Progenitor cell of endocrine pancreas (in vitro differentiated cells): ENCODE results near the gene CELA3B. TPM values are rescaled to one million over a fixed set of nuclear protein-coding genes. Genes with fewer than 3 reads are reported as not detected.
"Not testable (repeated sequence)": the region's sequence is repeated elsewhere in the genome, so short reads cannot be mapped to it uniquely, and the experiment has no call there.

Experiments used
- DNase-seq: peaks from one replicate; pipeline ENCODE4 v3.0.0; 2021; ENCODE audit warnings: low spot score; ENCODE audit not compliant: unreplicated experiment
- H3K27ac Mint-ChIP-seq: 2 replicates; pipeline ENCODE4 v1.8.0; 2021; ENCODE audit warnings: mild to moderate bottlenecking, moderate library complexity, mixed read lengths
- H3K27me3 Mint-ChIP-seq: 2 replicates; pipeline ENCODE4 v1.8.0; 2021; ENCODE audit warnings: mixed read lengths
- H3K36me3 Mint-ChIP-seq: 2 replicates; pipeline ENCODE4 v1.8.0; 2022; ENCODE audit warnings: mixed read lengths; ENCODE audit not compliant: insufficient read depth
- H3K4me1 Mint-ChIP-seq: 2 replicates; pipeline ENCODE4 v1.8.0; 2021; ENCODE audit warnings: low read depth, mixed read lengths
- H3K4me3 Mint-ChIP-seq: 2 replicates; pipeline ENCODE4 v1.8.0; 2021; ENCODE audit warnings: low read depth, mild to moderate bottlenecking, moderate library complexity, mixed read lengths
- H3K9me3 Mint-ChIP-seq: 2 replicates; pipeline ENCODE4 v1.8.0; 2021; ENCODE audit warnings: low read depth, mixed read lengths
- CTCF ChIP-seq: fragments of 200-600 bp; sonication (generic); IDR thresholded peaks from one replicate; pipeline ENCODE4 v1.5.0; 2021; ENCODE audit warnings: antibody characterized with exemption, mild to moderate bottlenecking; ENCODE audit not compliant: unreplicated experiment
- long read RNA-seq: library from polyadenylated mRNA; unstranded; transcript quantifications from one replicate; pipeline ENCODE4 v2.0.0, GENCODE V29; 2020
- total RNA-seq: library from RNA; stranded (reverse); gene quantifications from 2 replicates; pipeline ENCODE4 v1.2.1, GENCODE V29; 2021

CELA3B gene, protein sequence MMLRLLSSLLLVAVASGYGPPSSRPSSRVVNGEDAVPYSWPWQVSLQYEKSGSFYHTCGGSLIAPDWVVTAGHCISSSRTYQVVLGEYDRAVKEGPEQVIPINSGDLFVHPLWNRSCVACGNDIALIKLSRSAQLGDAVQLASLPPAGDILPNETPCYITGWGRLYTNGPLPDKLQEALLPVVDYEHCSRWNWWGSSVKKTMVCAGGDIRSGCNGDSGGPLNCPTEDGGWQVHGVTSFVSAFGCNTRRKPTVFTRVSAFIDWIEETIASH
- total RNA-seq = 0.58 TPM in 1 of 2 replicates, not detected in the other
- long read RNA-seq, partial matches to known transcripts = 0 of 1 reads
- long read RNA-seq, other reads (novel, unspliced or antisense) = 1 of 1 reads

GRCh38 chr1:21976703-21977239 lies at the start of gene CELA3B:
TSS of gene CELA3B (plus strand) at chr1:21977022. CDS start at chr1:21977040, 18 bp downstream.
- H3K9me3 Mint-ChIP-seq, H3K36me3 Mint-ChIP-seq, H3K4me3 Mint-ChIP-seq, H3K27me3 Mint-ChIP-seq, DNase-seq: not testable (repeated sequence)
- peak within 1 kb of the TSS; percentile 88 for H3K27ac Mint-ChIP-seq
- peaks cover 13% of the 10 kb centered on the region for H3K4me1 Mint-ChIP-seq

- no peaks in the 10 kb centered on the region for H3K9me3 Mint-ChIP-seq
- H3K4me1 Mint-ChIP-seq = peaks cover 66% of the 10 kb centered on the region
- H3K27me3 Mint-ChIP-seq = no peaks in the 10 kb centered on the region
- no peak overlapping the region for H3K4me3 Mint-ChIP-seq
- TF ChIP-seq CTCF = no peak
- peak overlapping the region; percentile 41 for H3K27ac Mint-ChIP-seq
- DNase-seq = no peak
- peaks cover 23% of the 10 kb centered on the region for H3K36me3 Mint-ChIP-seq
Measured at GRCh38 chr1:21927533-21928237, 49.1 kb upstream of the CELA3B start.

DNA sequence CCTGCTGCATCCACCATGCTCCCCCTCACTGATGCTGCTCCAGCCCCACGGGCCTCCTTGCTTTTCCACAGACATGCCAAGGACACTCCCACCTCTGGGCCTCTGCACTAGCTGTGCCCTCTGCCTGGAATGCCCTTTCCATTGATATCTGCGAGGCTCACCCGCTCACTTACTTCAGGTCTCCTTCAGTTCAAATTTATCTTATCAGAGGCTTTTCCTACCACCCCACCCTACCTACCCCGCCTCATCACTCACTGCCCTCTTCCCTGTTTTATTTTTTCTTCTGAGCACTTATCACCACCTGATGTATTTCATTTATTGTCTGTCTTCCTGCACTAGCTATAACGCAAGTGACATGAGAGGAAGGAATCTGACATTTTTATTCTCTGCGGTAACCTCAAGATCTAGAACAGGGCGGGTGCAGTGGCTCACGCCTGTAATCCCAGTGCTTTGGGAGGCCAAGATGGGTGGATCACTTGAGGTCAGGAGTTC lies 46.7 kb upstream of the CELA3B start:
- H3K4me3 Mint-ChIP-seq = no peak overlapping the region
- H3K4me1 Mint-ChIP-seq = peaks cover 66% of the 10 kb centered on the region
- no peaks in the 10 kb centered on the region for H3K27me3 Mint-ChIP-seq
- H3K9me3 Mint-ChIP-seq = no peaks in the 10 kb centered on the region
- H3K27ac Mint-ChIP-seq = peak overlapping the region; percentile 90
- no peak for TF ChIP-seq CTCF
- H3K36me3 Mint-ChIP-seq = peaks cover 20% of the 10 kb centered on the region
- no peak for DNase-seq

- Mint-ChIP-seq H3K36me3 (peaks cover 20% of the 10 kb centered on the region), H3K27me3 (no peaks in the 10 kb centered on the region), H3K27ac (peak overlapping the region; percentile 90), H3K4me1 (peaks cover 66% of the 10 kb centered on the region), H3K4me3 (no peak overlapping the region), H3K9me3 (no peaks in the 10 kb centered on the region)
- DNase-seq = no peak
- TF ChIP-seq CTCF = no peak
Measured at GRCh38 chr1:21930629-21931170, 46.1 kb upstream of the CELA3B start.

- Mint-ChIP-seq H3K9me3 (no peaks in the 10 kb centered on the region), H3K27me3 (no peaks in the 10 kb centered on the region), H3K27ac (peak overlapping the region; percentile 90), H3K4me3 (peak overlapping the region; percentile 11), H3K36me3 (peaks cover 19% of the 10 kb centered on the region), H3K4me1 (peaks cover 66% of the 10 kb centered on the region)
- TF ChIP-seq CTCF = no peak
- DNase-seq = no peak
Measured at GRCh38 chr1:21931171-21932093, 45.4 kb upstream of the CELA3B start.
